Stimulated activated CD8-positive, alpha-beta memory T cell treated with anti-CD3 and anti-CD28 coated beads, Interleukin-7, amount 100 ng/mL, for 24 hours (primary cell): Measurements from ENCODE around the gene RETREG3.

ENCODE experiments used
- DNase-seq: peaks from one replicate; pipeline ENCODE4 v3.0.0-alpha.2; 2020; ENCODE audit warnings: low read depth

The RETREG3 gene

GRCh38 chr17:42531455-42532354 is 77.5 kb downstream of the RETREG3 start:
- no peak for DNase-seq

- no peak for DNase-seq
These were observed 78.2 kb downstream of the RETREG3 start for GRCh38 chr17:42530952-42531454.
